Thoracic aorta (tissue), 2 donors: ENCODE data around the gene SLCO1A2. TPM values are rescaled to one million over a fixed set of nuclear protein-coding genes. Genes with fewer than 3 reads are reported as not detected.

ENCODE experiments used
- ATAC-seq: fragments of 150-250 bp; one replicate; pipeline ENCODE4 v1.8.0; 2017; ENCODE audit warnings: low read depth; ENCODE audit not compliant: insufficient number of reproducible peaks, low FRiP score
- DNase-seq: peaks from one replicate; pipeline ENCODE4 v3.0.0-alpha.2; 2020; ENCODE audit warnings: low spot score
- H3K27ac ChIP-seq, 2 donors: fragments of 200-600 bp; sonication (generic); 1 replicate in 1 of 2; 2 replicates in 1 of 2; pipeline ENCODE4 v1.5.1; 2016; ENCODE audit warnings: mild to moderate bottlenecking in 2 of 2, moderate library complexity in 2 of 2
- H3K27me3 ChIP-seq: fragments of 200-600 bp; sonication (generic); replicated peaks from 2 replicates; pipeline ENCODE4 v1.6.0; 2016; ENCODE audit warnings: mild to moderate bottlenecking; ENCODE audit not compliant: insufficient read depth
- H3K36me3 ChIP-seq: fragments of 200-600 bp; sonication (generic); one replicate; pipeline ENCODE4 v1.5.1; 2016
- H3K4me1 ChIP-seq, 2 donors: fragments of 200-600 bp; sonication (generic); 1 replicate in 1 of 2; 2 replicates in 1 of 2; pipeline versions ENCODE4 v1.5.1 to v1.6.0; 2016; ENCODE audit warnings: low read depth in 2 of 2, mild to moderate bottlenecking in 1 of 2; ENCODE audit not compliant: control insufficient read depth in 1 of 2
- H3K4me3 ChIP-seq: fragments of 200-600 bp; sonication (generic); 2 replicates; pipeline ENCODE4 v1.5.1; 2016; ENCODE audit warnings: mild to moderate bottlenecking
- H3K9me3 ChIP-seq: fragments of 200-600 bp; sonication (generic); 2 replicates; pipeline ENCODE4 v1.5.1; 2016
- CTCF ChIP-seq: fragments of 200-600 bp; sonication (generic); IDR thresholded peaks from one replicate; pipeline ENCODE4 v1.5.1; 2019; ENCODE audit warnings: antibody characterized with exemption
- total RNA-seq, 2 donors: library from RNA; depleted of rRNA; stranded (reverse); fragments of >200 nt; gene quantifications; one replicate each; pipeline versions ENCODE4 v1.1.0 to v1.2.3, GENCODE V29; 2016

The SLCO1A2 gene
- total RNA-seq, 2 donors from 2014 or later: not detected

GRCh38 chr12:21305661-21306060, 29.1 kb downstream of the SLCO1A2 start:
- ATAC-seq (no peak), DNase-seq (no peak)
- H3K4me1 ChIP-seq: no peaks in the 10 kb centered on the region
- no peak for TF ChIP-seq CTCF
- H3K27ac ChIP-seq: no peak overlapping the region
- H3K27me3 ChIP-seq: no peaks in the 10 kb centered on the region
- no peaks in the 10 kb centered on the region for H3K9me3 ChIP-seq
- H3K36me3 ChIP-seq: no peaks in the 10 kb centered on the region
- H3K4me3 ChIP-seq: no peak overlapping the region

DNA sequence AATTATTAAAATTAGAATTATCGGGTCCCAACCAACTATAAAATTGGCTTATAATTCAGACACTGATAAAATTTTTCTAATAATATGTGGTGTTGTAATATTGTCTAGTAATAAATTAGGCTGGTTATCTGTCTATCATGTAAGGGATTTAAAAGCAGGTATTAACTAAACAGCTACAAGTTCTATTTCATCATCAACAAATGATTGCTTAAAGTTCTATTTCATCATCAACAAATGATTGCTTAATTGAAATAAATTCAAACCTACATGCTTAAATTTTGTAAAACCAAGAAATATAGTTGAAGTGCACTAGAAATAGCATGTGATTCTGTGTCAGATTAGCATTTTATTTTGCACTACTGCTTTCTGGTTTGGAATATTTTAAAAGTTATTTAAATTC, 34.1 kb downstream of the SLCO1A2 start:
- TF ChIP-seq CTCF: no peak
- H3K27ac ChIP-seq: no peak overlapping the region
- H3K4me1 ChIP-seq: no peaks in the 10 kb centered on the region
- no peaks in the 10 kb centered on the region for H3K27me3 ChIP-seq
- ATAC-seq: no peak
- no peak overlapping the region for H3K4me3 ChIP-seq
- no peaks in the 10 kb centered on the region for H3K36me3 ChIP-seq
- DNase-seq: no peak
- H3K9me3 ChIP-seq: no peaks in the 10 kb centered on the region

DNA sequence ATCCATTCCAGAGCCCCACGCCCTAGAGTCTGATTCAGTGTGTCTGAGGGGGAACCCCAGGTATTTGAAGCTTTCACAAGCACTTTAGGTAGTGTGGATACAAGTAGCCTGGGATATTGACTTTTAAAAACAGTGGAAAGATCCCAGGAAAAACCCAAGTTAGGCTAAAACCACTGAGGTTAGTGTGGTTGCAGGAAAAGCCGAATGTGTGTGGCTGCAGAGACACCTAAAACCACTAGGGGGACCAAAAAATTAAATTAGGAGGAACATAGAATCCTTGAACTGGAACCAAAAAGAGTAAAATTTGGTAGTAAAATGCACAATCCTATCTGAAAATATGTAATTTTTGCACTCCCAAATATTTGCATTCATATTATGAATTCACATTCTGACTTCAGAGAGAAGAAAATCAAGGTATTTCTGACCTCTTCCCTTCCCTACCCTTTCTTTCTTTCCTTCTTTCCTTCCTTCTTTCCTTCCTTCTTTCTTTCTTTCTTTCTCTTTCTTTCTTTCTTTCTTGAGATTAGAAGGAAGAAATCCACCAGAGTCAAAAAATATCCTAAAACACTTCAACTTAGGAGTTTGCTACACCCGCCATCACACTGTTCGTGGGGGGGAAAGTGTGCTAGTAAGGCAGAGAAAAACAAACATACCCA, 37.8 kb downstream of the SLCO1A2 start:
- no peaks in the 10 kb centered on the region for H3K9me3 ChIP-seq
- DNase-seq (no peak), ATAC-seq (no peak)
- H3K27me3 ChIP-seq: no peaks in the 10 kb centered on the region
- H3K4me3 ChIP-seq: no peak overlapping the region
- no peaks in the 10 kb centered on the region for H3K36me3 ChIP-seq
- H3K4me1 ChIP-seq: no peaks in the 10 kb centered on the region
- peak; percentile 76 for TF ChIP-seq CTCF
- H3K27ac ChIP-seq: no peak overlapping the region

- Histone ChIP-seq H3K9me3 (no peaks in the 10 kb centered on the region), H3K4me1 (no peaks in the 10 kb centered on the region), H3K27ac (no peak overlapping the region), H3K27me3 (no peaks in the 10 kb centered on the region), H3K4me3 (no peak overlapping the region), H3K36me3 (no peaks in the 10 kb centered on the region)
- TF ChIP-seq CTCF: no peak
- DNase-seq: no peak
- ATAC-seq: no peak
Observed at GRCh38 chr12:21296348-21296747, 38.4 kb downstream of the SLCO1A2 start.

DNA sequence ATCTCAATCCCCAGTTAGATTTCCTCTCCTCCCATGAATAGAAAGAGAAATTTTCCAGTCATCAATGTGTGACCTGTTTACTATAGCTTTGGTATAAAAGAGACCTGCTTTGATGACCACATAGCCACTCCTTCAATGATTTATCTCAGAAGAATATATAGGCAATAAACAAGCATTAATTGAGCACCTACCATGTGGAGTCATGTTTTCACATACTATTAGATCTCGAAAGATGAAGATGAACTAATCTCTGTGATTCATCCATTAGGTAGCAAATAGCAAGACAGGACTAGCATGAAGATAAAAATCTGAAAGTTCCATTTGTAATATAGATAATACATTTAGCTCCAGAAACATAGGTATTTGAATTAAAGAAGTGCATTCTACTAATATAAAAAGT, 40.5 kb downstream of the SLCO1A2 start:
- Histone ChIP-seq H3K4me3 (no peak overlapping the region), H3K4me1 (no peaks in the 10 kb centered on the region), H3K9me3 (no peaks in the 10 kb centered on the region), H3K27ac (no peak overlapping the region), H3K27me3 (no peaks in the 10 kb centered on the region), H3K36me3 (no peaks in the 10 kb centered on the region)
- ATAC-seq (no peak), DNase-seq (no peak)
- TF ChIP-seq CTCF: no peak
